PFSK-1 (cell line): ENCODE measurements around the gene GFOD1.

Experiments
- FOXP2 ChIP-seq: optimal IDR thresholded peaks from 2 replicates; pipeline ENCODE3; 2011; ENCODE audit warnings: borderline replicate concordance, control low read depth, inconsistent platforms; ENCODE audit not compliant: insufficient read depth; ENCODE audit errors: extremely low read length, extremely low read depth
- POLR2AphosphoS5 ChIP-seq: IDR thresholded peaks from 2 replicates; pipeline ENCODE4 v1.6.1; 2012; ENCODE audit warnings: low read depth, mild to moderate bottlenecking, control low read depth, low read length, moderate library complexity
- REST ChIP-seq, 2 experiments: IDR thresholded peaks; 2 replicates each; pipeline versions ENCODE4 v1.6.1 to v1.8.0; 2011 to 2012; ENCODE audit warnings: low read depth in 2 of 2, low read length in 2 of 2, control low read depth in 1 of 2, inconsistent platforms in 1 of 2, mild to moderate bottlenecking in 1 of 2, moderate library complexity in 1 of 2; ENCODE audit not compliant: insufficient read depth in 1 of 2
- SIN3A ChIP-seq: IDR thresholded peaks from 2 replicates; pipeline ENCODE4 v1.6.1; 2012; ENCODE audit warnings: mild to moderate bottlenecking, low read length, moderate library complexity, borderline replicate concordance; ENCODE audit not compliant: insufficient read depth
- TAF1 ChIP-seq: IDR thresholded peaks from 2 replicates; pipeline ENCODE4 v1.6.1; 2012; ENCODE audit warnings: low read length, control low read depth, borderline replicate concordance; ENCODE audit not compliant: insufficient read depth

Gene GFOD1

GRCh38 chr6:13415283-13415682, 72.1 kb downstream of the GFOD1 start:
- TF ChIP-seq SIN3A (no peak), TAF1 (no peak), FOXP2 (no peak), REST (IDR thresholded peaks at IDR 0.05; ENCODE audit: insufficient read depth in 1 of 2, low read depth in 2 of 2, low read length in 2 of 2) (no peak), POLR2AphosphoS5 (no peak)

- TF ChIP-seq REST (IDR thresholded peaks at IDR 0.05; ENCODE audit: insufficient read depth in 1 of 2, low read depth in 2 of 2, low read length in 2 of 2) (no peak), POLR2AphosphoS5 (no peak)
Observed at GRCh38 chr6:13413900-13414555, 73.4 kb downstream of the GFOD1 start.

- TF ChIP-seq TAF1: no peak
- TF ChIP-seq REST (IDR thresholded peaks at IDR 0.05; ENCODE audit: insufficient read depth in 1 of 2, low read depth in 2 of 2, low read length in 2 of 2): no peak
- TF ChIP-seq SIN3A: no peak
- TF ChIP-seq FOXP2: no peak
- no peak for TF ChIP-seq POLR2AphosphoS5
Observed at GRCh38 chr6:13413466-13413862, 73.9 kb downstream of the GFOD1 start.

GRCh38 chr6:13412639-13413465, 74.5 kb downstream of the GFOD1 start:
- TF ChIP-seq SIN3A (no peak), REST (IDR thresholded peaks at IDR 0.05; ENCODE audit: insufficient read depth in 1 of 2, low read depth in 2 of 2, low read length in 2 of 2) (no peak), FOXP2 (no peak), TAF1 (no peak), POLR2AphosphoS5 (no peak)

GRCh38 chr6:13412211-13412610, 75.2 kb downstream of the GFOD1 start:
- TF ChIP-seq POLR2AphosphoS5: no peak
- no peak for TF ChIP-seq TAF1
- TF ChIP-seq FOXP2: no peak
- no peak for TF ChIP-seq SIN3A
- TF ChIP-seq REST (IDR thresholded peaks at IDR 0.05; ENCODE audit: insufficient read depth in 1 of 2, low read depth in 2 of 2, low read length in 2 of 2): no peak
